K562 (cell line): Measurements from ENCODE around the gene XKR7. TPM values are rescaled to one million over a fixed set of nuclear protein-coding genes. Genes with fewer than 3 reads are reported as not detected.

Experiments
- CBX8 ChIP-seq: fragments of 200-600 bp; sonication (generic); IDR thresholded peaks from 2 replicates; pipeline ENCODE4 v1.6.1; 2012; ENCODE audit warnings: borderline replicate concordance, mixed run types, low read depth, mild to moderate bottlenecking, moderate library complexity, mixed read lengths, low read length, control low read depth, inconsistent platforms; ENCODE audit not compliant: poor library complexity, severe bottlenecking; ENCODE audit errors: extremely low read depth
- CCAR2 ChIP-seq: fragments of 200-400 bp; formaldehyde crosslinking; IDR thresholded peaks from 2 replicates; pipeline ENCODE4 v1.6.1; 2017; ENCODE audit warnings: mild to moderate bottlenecking, low read depth, low read length
- ESRRA ChIP-seq: fragments of 450-650 bp; IDR thresholded peaks from 2 replicates; pipeline ENCODE4 v1.6.1; 2014; ENCODE audit warnings: low read depth, mild to moderate bottlenecking, moderate library complexity, borderline replicate concordance
- HBP1 ChIP-seq: fragments of 450-650 bp; formaldehyde crosslinking; IDR thresholded peaks from 2 replicates; pipeline ENCODE4 v1.4.0; 2022; ENCODE audit warnings: missing genetic modification characterization
- NR1H2 ChIP-seq: sonication (generic); formaldehyde crosslinking; IDR thresholded peaks from 2 replicates; pipeline ENCODE4 v1.4.0; 2020; ENCODE audit warnings: mild to moderate bottlenecking, missing genetic modification reagents
- SIN3B ChIP-seq: fragments of 450-650 bp; IDR thresholded peaks from 2 replicates; pipeline ENCODE4 v1.6.1; 2017; ENCODE audit warnings: low read depth, mild to moderate bottlenecking, moderate library complexity
- TOE1 ChIP-seq, 2 experiments: fragments of 450-650 bp in 1 of 2; sonication (generic) in 1 of 2; formaldehyde crosslinking in 1 of 2; IDR thresholded peaks; 2 replicates each; pipeline versions ENCODE4 v1.7.1 to v1.8.0; 2016 to 2022; ENCODE audit warnings: borderline replicate concordance in 2 of 2, mild to moderate bottlenecking in 2 of 2, antibody characterized with exemption in 1 of 2, inconsistent platforms in 1 of 2, low read depth in 1 of 2, missing genetic modification reagents in 1 of 2, moderate library complexity in 1 of 2
- ZNF699 ChIP-seq: fragments of 250-450 bp; sonication (Bioruptor Pico); IDR thresholded peaks from 2 replicates; pipeline ENCODE4 v1.8.0; 2021; ENCODE audit warnings: mild to moderate bottlenecking, moderate library complexity; ENCODE audit not compliant: insufficient replicate concordance
- ZNF740 ChIP-seq, 3 experiments: fragments of 200-800 bp in 1 of 3; sonication (Bioruptor generic) in 1 of 3; sonication (generic) in 1 of 3; formaldehyde crosslinking in 1 of 3; IDR thresholded peaks; 2 replicates each; pipeline versions ENCODE4 v1.6.1 to v1.8.0; 2016 to 2022; ENCODE audit warnings: mild to moderate bottlenecking in 2 of 3, missing compliant biosample characterization in 2 of 3, missing genetic modification characterization in 2 of 3, missing genetic modification reagents in 1 of 3
- polyA plus RNA-seq, 8 experiments: library from polyadenylated mRNA; depleted of rRNA in 4 of 8; stranded (reverse) in 5 of 8; unstranded in 3 of 8; fragments of >200 nt; fragmentation: Nextera tagmentation in 2 of 8; fragmentation: Illumina TruSeq in 1 of 8; extraction: Ambion mirVana in 2 of 8; extraction: Trizol in 1 of 8; gene quantifications; 2 replicates each; pipeline versions ENCODE4 v1.2.1 to v1.2.3, GENCODE V29; 2011 to 2014; ENCODE audit warnings: inconsistent platforms in 1 of 8, missing spikeins in 1 of 8
- total RNA-seq, 7 experiments: library from RNA; depleted of rRNA in 6 of 7; stranded (reverse); fragments of >200 nt in 6 of 7; fragmentation: Illumina TruSeq in 2 of 7; extraction: Trizol in 2 of 7; gene quantifications; 2 replicates each; pipeline versions ENCODE4 v1.2.1 to v1.2.3, GENCODE V29; 2011 to 2021; ENCODE audit warnings: low replicate concordance in 1 of 7
- TF ChIP-seq, protein P1 (sequence below): fragments of 450-650 bp; IDR thresholded peaks from 2 replicates; pipeline ENCODE4 v1.6.1; 2014; ENCODE audit warnings: low read depth, mild to moderate bottlenecking, moderate library complexity, borderline replicate concordance

The XKR7 gene
- total and polyA plus RNA-seq, 9 of the 15 experiments (the other 6 are each of a cell fraction or from before 2014, with no cell fraction given), result 0.02 TPM; not detected in 8

DNA sequence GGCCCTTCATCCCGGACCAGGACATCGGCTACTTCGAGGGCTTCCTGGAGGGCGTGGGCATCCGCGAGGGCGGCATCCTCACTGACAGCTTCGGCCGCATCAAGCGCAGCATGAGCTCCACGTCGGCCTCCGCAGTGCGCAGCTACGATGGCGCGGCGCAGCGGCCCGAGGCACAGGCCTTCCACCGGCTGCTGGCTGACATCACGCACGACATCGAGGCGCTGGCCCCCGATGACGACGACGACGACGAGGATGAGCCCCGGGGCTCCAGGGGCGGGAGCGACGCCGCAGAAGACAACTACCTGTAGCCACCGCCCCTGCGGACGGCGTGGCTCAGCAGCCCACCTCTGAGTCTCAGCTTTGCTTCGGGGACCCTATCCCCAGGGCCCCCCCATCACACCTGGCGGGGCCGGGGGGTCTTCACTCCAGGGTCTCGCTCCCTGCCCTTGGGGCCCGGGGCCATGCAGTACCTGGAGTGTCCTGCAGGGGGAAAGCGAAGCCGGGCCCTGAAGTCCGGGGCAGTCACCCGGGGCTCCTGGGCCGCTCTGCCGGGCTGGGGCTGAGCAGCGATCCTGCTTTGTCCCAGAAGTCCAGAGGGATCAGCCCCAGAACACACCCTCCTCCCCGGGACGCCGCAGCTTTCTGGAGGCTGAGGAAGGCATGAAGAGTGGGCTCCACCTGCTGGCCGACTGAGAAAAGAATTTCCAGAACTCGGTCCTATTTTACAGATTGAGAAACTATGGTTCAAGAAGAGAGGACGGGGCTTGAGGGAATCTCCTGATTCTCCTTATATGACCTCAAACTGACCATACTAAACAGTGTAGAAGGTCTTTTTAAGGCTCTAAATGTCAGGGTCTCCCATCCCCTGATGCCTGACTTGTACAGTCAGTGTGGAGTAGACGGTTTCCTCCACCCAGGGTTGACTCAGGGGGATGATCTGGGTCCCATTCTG is 63.3 kb downstream of the XKR7 start (continued):
- no peak for TF ChIP-seq HBP1 (CRISPR knock-in tag)
- no peak for TF ChIP-seq ZNF699
- TF ChIP-seq CCAR2, result no peak
- no peak for TF ChIP-seq ESRRA
- TF ChIP-seq CBX8, result no peak
- TF ChIP-seq, protein P1, sequence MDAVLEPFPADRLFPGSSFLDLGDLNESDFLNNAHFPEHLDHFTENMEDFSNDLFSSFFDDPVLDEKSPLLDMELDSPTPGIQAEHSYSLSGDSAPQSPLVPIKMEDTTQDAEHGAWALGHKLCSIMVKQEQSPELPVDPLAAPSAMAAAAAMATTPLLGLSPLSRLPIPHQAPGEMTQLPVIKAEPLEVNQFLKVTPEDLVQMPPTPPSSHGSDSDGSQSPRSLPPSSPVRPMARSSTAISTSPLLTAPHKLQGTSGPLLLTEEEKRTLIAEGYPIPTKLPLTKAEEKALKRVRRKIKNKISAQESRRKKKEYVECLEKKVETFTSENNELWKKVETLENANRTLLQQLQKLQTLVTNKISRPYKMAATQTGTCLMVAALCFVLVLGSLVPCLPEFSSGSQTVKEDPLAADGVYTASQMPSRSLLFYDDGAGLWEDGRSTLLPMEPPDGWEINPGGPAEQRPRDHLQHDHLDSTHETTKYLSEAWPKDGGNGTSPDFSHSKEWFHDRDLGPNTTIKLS, result no peak
- TF ChIP-seq ZNF740 (CRISPR knock-in tag; IDR thresholded peaks at IDR 0.05), result 0 out of 2 replicates have a peak, but pooled peaks have one; percentile 6
- TF ChIP-seq ZNF740 (tag; IDR thresholded peaks at IDR 0.05), result no peak
- TF ChIP-seq SIN3B, result no peak
- no peak for TF ChIP-seq NR1H2 (CRISPR knock-in tag)
- TF ChIP-seq TOE1 (IDR thresholded peaks at IDR 0.05; ENCODE audit: borderline replicate concordance), result no peak
- no peak for TF ChIP-seq TOE1 (CRISPR knock-in tag; IDR thresholded peaks at IDR 0.05; ENCODE audit: borderline replicate concordance, low read depth)
